Brain pericyte (primary cell): ENCODE data around the gene PTGS1.
"Not testable (repeated sequence)": the region's sequence is repeated elsewhere in the genome, so short reads cannot be mapped to it uniquely, and the experiment has no call there.

ENCODE experiments used
- DNase-seq: peaks from one replicate; pipeline ENCODE4 v3.0.0-alpha.2; 2012; ENCODE audit warnings: low read depth, low spot score

PTGS1 gene

GRCh38 chr9:122370869-122371755, at the start of gene PTGS1:
PTGS1 (plus strand) TSS chr9:122371024; CDS start chr9:122371085, 61 bp downstream.
- DNase-seq: no peak

- no peak for DNase-seq
Observed at GRCh38 chr9:122322553-122322952, 48.3 kb upstream of the PTGS1 start.

- DNase-seq: not testable (repeated sequence)
Observed at GRCh38 chr9:122324665-122325064, 46.2 kb upstream of the PTGS1 start.

GRCh38 chr9:122325124-122325523, 45.7 kb upstream of the PTGS1 start:
- DNase-seq: no peak

GRCh38 chr9:122327175-122327574, 43.6 kb upstream of the PTGS1 start:
- no peak for DNase-seq

GRCh38 chr9:122329597-122329996, 41.2 kb upstream of the PTGS1 start:
- no peak for DNase-seq

- not testable (repeated sequence) for DNase-seq
Observed at GRCh38 chr9:122330466-122330865, 40.4 kb upstream of the PTGS1 start.

GRCh38 chr9:122331523-122331927, 39.3 kb upstream of the PTGS1 start:
- no peak for DNase-seq

GRCh38 chr9:122332083-122332482, 38.7 kb upstream of the PTGS1 start:
- no peak for DNase-seq

- no peak for DNase-seq
Observed at GRCh38 chr9:122332644-122333043, 38.2 kb upstream of the PTGS1 start.

- DNase-seq: no peak
Observed at GRCh38 chr9:122333169-122333808, 37.5 kb upstream of the PTGS1 start.

- DNase-seq: no peak
Observed at GRCh38 chr9:122334916-122335315, 35.9 kb upstream of the PTGS1 start.

- DNase-seq: no peak
Observed at GRCh38 chr9:122336189-122336588, 34.6 kb upstream of the PTGS1 start.

- no peak for DNase-seq
Observed at GRCh38 chr9:122336866-122337555, 33.8 kb upstream of the PTGS1 start.

- DNase-seq: no peak
Observed at GRCh38 chr9:122337556-122337929, 33.3 kb upstream of the PTGS1 start.

- no peak for DNase-seq
Observed at GRCh38 chr9:122338536-122338935, 32.3 kb upstream of the PTGS1 start.

GRCh38 chr9:122338994-122339393, 31.8 kb upstream of the PTGS1 start:
- DNase-seq: no peak

GRCh38 chr9:122339579-122339978, 31.2 kb upstream of the PTGS1 start:
- DNase-seq: no peak

GRCh38 chr9:122340161-122340560, 30.7 kb upstream of the PTGS1 start:
- no peak for DNase-seq

- no peak for DNase-seq
Observed at GRCh38 chr9:122342323-122343050, 28.3 kb upstream of the PTGS1 start.

- no peak for DNase-seq
Observed at GRCh38 chr9:122346478-122347347, 24.1 kb upstream of the PTGS1 start.
